Measurements from ENCODE around the gene ATP2B2.

The ATP2B2 gene

GRCh38 chr3:10375296-10376053 is 129.9 kb downstream of the ATP2B2 start:
- TF ChIP-seq CTCF (IDR thresholded peaks at IDR 0.05), result no peak
- Histone ChIP-seq H3K27ac (no peak overlapping the region), H3K4me3 (no peak overlapping the region)
- no peak for DNase-seq (ENCODE audit: low spot score)

GRCh38 chr3:10374311-10374710 is 131.1 kb downstream of the ATP2B2 start:
- Histone ChIP-seq H3K4me3 (no peak overlapping the region), H3K27ac (no peak overlapping the region)
- TF ChIP-seq CTCF (IDR thresholded peaks at IDR 0.05), result no peak
- DNase-seq (ENCODE audit: low spot score), result no peak

GRCh38 chr3:10373686-10374261 is 131.6 kb downstream of the ATP2B2 start:
- DNase-seq (ENCODE audit: low spot score), result no peak
- H3K27ac ChIP-seq, result no peak overlapping the region
- no peak overlapping the region for H3K4me3 ChIP-seq
- no peak for TF ChIP-seq CTCF (IDR thresholded peaks at IDR 0.05)

- DNase-seq (ENCODE audit: low spot score), result no peak
- H3K27ac ChIP-seq, result no peak overlapping the region
- no peak for TF ChIP-seq CTCF (IDR thresholded peaks at IDR 0.05)
- H3K4me3 ChIP-seq, result no peak overlapping the region
Observed at GRCh38 chr3:10371789-10372188, 133.6 kb downstream of the ATP2B2 start.

- no peak for DNase-seq (ENCODE audit: low spot score)
- Histone ChIP-seq H3K4me3 (no peak overlapping the region), H3K27ac (no peak overlapping the region)
- TF ChIP-seq CTCF (IDR thresholded peaks at IDR 0.05), result no peak
Observed at GRCh38 chr3:10371167-10371566, 134.2 kb downstream of the ATP2B2 start.

- Histone ChIP-seq H3K27ac (no peak overlapping the region), H3K4me3 (no peak overlapping the region)
- no peak for DNase-seq (ENCODE audit: low spot score)
- no peak for TF ChIP-seq CTCF (IDR thresholded peaks at IDR 0.05)
Observed at GRCh38 chr3:10370429-10370828, 135.0 kb downstream of the ATP2B2 start.

- Histone ChIP-seq H3K27ac (no peak overlapping the region), H3K4me3 (no peak overlapping the region)
- DNase-seq (ENCODE audit: low spot score), result no peak
- TF ChIP-seq CTCF (IDR thresholded peaks at IDR 0.05), result no peak
Observed at GRCh38 chr3:10368512-10368911, 136.9 kb downstream of the ATP2B2 start.

All from coronary artery (tissue), 2 donors.